ENCODE data around the gene PARP8. TPM values are rescaled to one million over a fixed set of nuclear protein-coding genes. Genes with fewer than 3 reads are reported as not detected.

The PARP8 gene
- total and polyA plus RNA-seq, 2 of the 4 experiments (the other 2 are of a cell fraction): 6.9 to 8.2 TPM

- Histone ChIP-seq H3K14ac (replicated peaks; ENCODE audit: low read depth, low read length) (no peak overlapping the region), H3K4me1 (ENCODE audit: control insufficient read depth, insufficient read depth, low read length) (no peaks in the 10 kb centered on the region), H3K9me3 (ENCODE audit: control insufficient read depth, insufficient read depth, low read length) (no peaks in the 10 kb centered on the region; the same call in 1 of the 2 replicates), H3K27ac (ENCODE audit: insufficient read depth, low read length) (no peak overlapping the region), H3K4me2 (ENCODE audit: low read depth, low read length) (no peak overlapping the region), H3K18ac (ENCODE audit: low read depth, low read length) (no peak overlapping the region), H4K8ac (ENCODE audit: low read depth in 2 of 2, low read length in 2 of 2) (no peak overlapping the region), H2BK20ac (ENCODE audit: low read depth, low read length) (no peak overlapping the region), H3K56ac (ENCODE audit: extremely low read depth, insufficient read depth, low read length) (no peak overlapping the region), H2AK5ac (ENCODE audit: low read depth, low read length) (no peak overlapping the region), H2BK120ac (ENCODE audit: low read depth, low read length) (no peak overlapping the region), H3K23ac (ENCODE audit: low read depth, low read length) (no peak overlapping the region), H3K4me3 (ENCODE audit: insufficient read depth, low read depth, low read length) (no peak overlapping the region), H3K36me3 (ENCODE audit: control insufficient read depth, insufficient read depth, low read length) (peaks cover 5% of the 10 kb centered on the region), H4K91ac (ENCODE audit: insufficient read depth, low read depth, low read length) (no peak overlapping the region), H2BK5ac (ENCODE audit: low read depth, low read length, poor library complexity, severe bottlenecking) (no peak overlapping the region), H2AK9ac (replicated peaks; ENCODE audit: low read depth, low read length, poor library complexity) (no peak overlapping the region), H3K4ac (ENCODE audit: low read depth, low read length) (no peak overlapping the region), H2AFZ (replicated peaks; ENCODE audit: low read length, poor library complexity) (no peak overlapping the region), H3K79me1 (ENCODE audit: low read depth in 1 of 2, low read length in 2 of 2) (no peaks in the 10 kb centered on the region), H4K5ac (ENCODE audit: low read depth, low read length) (no peak overlapping the region), H3K9me1 (ENCODE audit: insufficient read depth, low read length) (no peaks in the 10 kb centered on the region), H4K20me1 (ENCODE audit: insufficient read depth, low read length) (no peaks in the 10 kb centered on the region), H2BK15ac (ENCODE audit: low read depth, low read length) (no peak overlapping the region), H3K9ac (ENCODE audit: low read depth, low read length) (no peak overlapping the region), H3K27me3 (ENCODE audit: control insufficient read depth, insufficient read depth, low read length) (no peaks in the 10 kb centered on the region)
- in situ Hi-C loops (cut with MboI; ENCODE audit: low sequenced_read_pairs) (no loop called here), dilution Hi-C loops (cut with HindIII; ENCODE audit: low sequenced_read_pairs, unreplicated experiment) (no loop called here), intact Hi-C loops (cut with micrococcal nuclease) (no loop called here)
- no peak for ATAC-seq (ENCODE audit: low read depth)
- WGBS, 2 experiments (ENCODE audit: extremely low coverage in 2 of 2, insufficient read length in 1 of 2): no CpG with 5 or more reads among the region's 2 CpGs
- ChIA-PET CTCF (no interaction called here), POLR2A (ENCODE audit: unreplicated experiment) (no interaction called here)
- BruUV-seq (replicated peaks): no TSS peak
- no peak for TF ChIP-seq MXI1 (IDR thresholded peaks at IDR 0.05; ENCODE audit: borderline replicate concordance, low read depth, low read length)
- no peak for TF ChIP-seq NFE2L2 (IDR thresholded peaks at IDR 0.05; ENCODE audit: low read depth, low read length)
- no peak for TF ChIP-seq RFX5 (IDR thresholded peaks at IDR 0.05; ENCODE audit: low read depth, low read length)
- no peak for TF ChIP-seq CEBPB (IDR thresholded peaks at IDR 0.05; ENCODE audit: low read depth, low read length)
- TF ChIP-seq POLR2A (IDR thresholded peaks at IDR 0.05; ENCODE audit: low read depth, low read length): no peak
- TF ChIP-seq SMC3 (IDR thresholded peaks at IDR 0.05; ENCODE audit: low read depth, low read length): no peak
- no peak for TF ChIP-seq CHD1 (IDR thresholded peaks at IDR 0.05; ENCODE audit: low read depth, low read length)
- no peak for TF ChIP-seq BHLHE40 (IDR thresholded peaks at IDR 0.05; ENCODE audit: low read depth, low read length)
- TF ChIP-seq, protein P1, sequence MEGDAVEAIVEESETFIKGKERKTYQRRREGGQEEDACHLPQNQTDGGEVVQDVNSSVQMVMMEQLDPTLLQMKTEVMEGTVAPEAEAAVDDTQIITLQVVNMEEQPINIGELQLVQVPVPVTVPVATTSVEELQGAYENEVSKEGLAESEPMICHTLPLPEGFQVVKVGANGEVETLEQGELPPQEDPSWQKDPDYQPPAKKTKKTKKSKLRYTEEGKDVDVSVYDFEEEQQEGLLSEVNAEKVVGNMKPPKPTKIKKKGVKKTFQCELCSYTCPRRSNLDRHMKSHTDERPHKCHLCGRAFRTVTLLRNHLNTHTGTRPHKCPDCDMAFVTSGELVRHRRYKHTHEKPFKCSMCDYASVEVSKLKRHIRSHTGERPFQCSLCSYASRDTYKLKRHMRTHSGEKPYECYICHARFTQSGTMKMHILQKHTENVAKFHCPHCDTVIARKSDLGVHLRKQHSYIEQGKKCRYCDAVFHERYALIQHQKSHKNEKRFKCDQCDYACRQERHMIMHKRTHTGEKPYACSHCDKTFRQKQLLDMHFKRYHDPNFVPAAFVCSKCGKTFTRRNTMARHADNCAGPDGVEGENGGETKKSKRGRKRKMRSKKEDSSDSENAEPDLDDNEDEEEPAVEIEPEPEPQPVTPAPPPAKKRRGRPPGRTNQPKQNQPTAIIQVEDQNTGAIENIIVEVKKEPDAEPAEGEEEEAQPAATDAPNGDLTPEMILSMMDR (conservative IDR thresholded peaks at IDR 0.05; ENCODE audit: low read depth, low read length): no peak
- TF ChIP-seq MAFK (IDR thresholded peaks at IDR 0.05; ENCODE audit: low read depth, low read length): no peak
- TF ChIP-seq RCOR1 (IDR thresholded peaks at IDR 0.05; ENCODE audit: insufficient replicate concordance, low read length): no peak
- no peak for TF ChIP-seq MAZ (IDR thresholded peaks at IDR 0.05; ENCODE audit: borderline replicate concordance, low read depth, low read length)
- TF ChIP-seq, protein P2, sequence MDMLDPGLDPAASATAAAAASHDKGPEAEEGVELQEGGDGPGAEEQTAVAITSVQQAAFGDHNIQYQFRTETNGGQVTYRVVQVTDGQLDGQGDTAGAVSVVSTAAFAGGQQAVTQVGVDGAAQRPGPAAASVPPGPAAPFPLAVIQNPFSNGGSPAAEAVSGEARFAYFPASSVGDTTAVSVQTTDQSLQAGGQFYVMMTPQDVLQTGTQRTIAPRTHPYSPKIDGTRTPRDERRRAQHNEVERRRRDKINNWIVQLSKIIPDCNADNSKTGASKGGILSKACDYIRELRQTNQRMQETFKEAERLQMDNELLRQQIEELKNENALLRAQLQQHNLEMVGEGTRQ (IDR thresholded peaks at IDR 0.05; ENCODE audit: low read depth, low read length): no peak
- no peak for TF ChIP-seq ELK1 (IDR thresholded peaks at IDR 0.05; ENCODE audit: borderline replicate concordance, low read depth, low read length)
- TF ChIP-seq FOS (IDR thresholded peaks at IDR 0.05; ENCODE audit: low read depth, low read length): no peak
- no peak for TF ChIP-seq RAD21 (IDR thresholded peaks at IDR 0.05; ENCODE audit: low read length)
- no peak for DNase-seq
Measured at GRCh38 chr5:50798002-50798401, 131.6 kb downstream of the PARP8 start.

Measured in IMR-90 (cell line).